HUES6 (cell line): ENCODE data around the gene MAML3.

Experiments used
- H3K27ac ChIP-seq: 2 replicates; pipeline ENCODE4 v1.7.0; 2013; ENCODE audit warnings: low read depth, mild to moderate bottlenecking, low read length, inconsistent platforms
- H3K27me3 ChIP-seq: 2 replicates; pipeline ENCODE4 v1.6.1; 2013; ENCODE audit warnings: low read length; ENCODE audit not compliant: control insufficient read depth, insufficient read depth
- H3K36me3 ChIP-seq: 2 replicates; pipeline ENCODE4 v1.6.1; 2013; ENCODE audit warnings: low read length; ENCODE audit not compliant: control insufficient read depth, insufficient read depth
- H3K4me1 ChIP-seq: 2 replicates; pipeline ENCODE4 v1.6.1; 2013; ENCODE audit warnings: low read length; ENCODE audit not compliant: control insufficient read depth, insufficient read depth
- H3K4me3 ChIP-seq: 2 replicates; pipeline ENCODE4 v1.5.1; 2013; ENCODE audit warnings: low read depth, low read length
- H3K9ac ChIP-seq: one replicate; pipeline ENCODE4 v1.6.1; 2013; ENCODE audit warnings: mild to moderate bottlenecking, low read length
- H3K9me3 ChIP-seq: 2 replicates; pipeline ENCODE4 v1.6.1; 2013; ENCODE audit warnings: low read depth, low read length; ENCODE audit not compliant: control insufficient read depth, insufficient read depth

MAML3 gene

DNA sequence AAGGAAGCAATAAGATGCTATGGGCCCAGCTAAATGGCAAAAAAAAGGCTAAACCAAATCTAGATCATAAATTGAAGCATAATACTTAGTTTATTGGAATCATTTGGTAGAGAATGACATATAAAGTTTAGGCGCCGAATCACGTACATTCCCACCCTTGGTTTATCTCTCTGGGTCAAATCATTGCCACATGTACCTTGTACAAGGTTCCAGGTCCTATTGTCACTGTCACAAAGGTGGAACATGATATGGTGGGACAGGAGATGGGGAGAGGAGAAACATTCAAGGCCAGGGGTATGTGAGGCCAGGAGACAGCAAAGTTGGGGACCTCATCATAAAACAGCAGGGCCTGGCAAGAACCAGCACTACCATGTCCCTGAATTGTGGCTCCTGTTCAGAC lies 13.4 kb downstream of the MAML3 start:
- no peaks in the 10 kb centered on the region for H3K27me3 ChIP-seq
- no peaks in the 10 kb centered on the region for H3K36me3 ChIP-seq
- H3K4me3 ChIP-seq, result no peak overlapping the region
- no peak overlapping the region for H3K9ac ChIP-seq
- peaks cover 35% of the 10 kb centered on the region for H3K4me1 ChIP-seq
- H3K27ac ChIP-seq, result no peak overlapping the region
- no peaks in the 10 kb centered on the region for H3K9me3 ChIP-seq

DNA sequence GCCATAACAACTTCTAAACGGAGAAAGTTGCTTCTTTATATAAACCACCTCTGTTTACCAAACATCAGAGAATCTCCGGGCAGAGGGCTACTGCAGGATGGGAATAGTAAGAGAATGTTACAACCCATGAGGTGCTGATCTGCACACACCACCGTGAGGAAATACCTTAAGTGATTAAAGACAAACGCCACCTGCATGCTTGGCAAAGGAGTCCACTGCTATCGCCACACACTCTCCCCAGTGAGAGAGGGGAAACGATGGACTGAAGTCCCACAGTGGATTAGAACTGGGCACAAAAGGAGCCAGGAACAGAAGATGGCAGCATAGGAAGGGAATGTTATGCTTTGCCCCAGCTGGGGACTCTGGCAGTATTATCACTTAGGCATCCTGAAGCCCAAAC lies 15.6 kb downstream of the MAML3 start:
- H3K36me3 ChIP-seq, result no peaks in the 10 kb centered on the region
- no peak overlapping the region for H3K9ac ChIP-seq
- H3K27me3 ChIP-seq, result no peaks in the 10 kb centered on the region
- H3K4me3 ChIP-seq, result no peak overlapping the region
- H3K27ac ChIP-seq, result peak overlapping the region; percentile 51; the same call in 1 of the 2 replicates
- peaks cover 41% of the 10 kb centered on the region for H3K4me1 ChIP-seq
- no peaks in the 10 kb centered on the region for H3K9me3 ChIP-seq

DNA sequence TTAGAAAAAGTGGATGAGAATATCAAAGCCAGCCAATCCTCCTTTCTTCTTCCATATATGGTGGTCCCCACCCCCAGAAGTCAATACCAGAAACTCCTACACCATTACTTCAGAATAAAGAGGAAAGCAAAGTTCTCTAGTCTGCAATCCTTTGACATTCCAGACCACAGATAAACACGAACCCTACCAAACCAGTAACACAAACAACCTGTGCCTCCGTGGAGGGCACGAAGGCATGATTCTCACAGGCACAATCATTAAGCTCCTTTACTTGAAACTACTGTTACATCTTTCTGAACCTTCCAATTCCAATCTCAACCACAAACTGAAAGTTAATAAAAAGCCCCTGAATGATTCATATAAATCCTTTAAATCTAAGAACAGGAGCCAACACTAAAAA lies 16.3 kb downstream of the MAML3 start:
- Histone ChIP-seq H3K9me3 (no peaks in the 10 kb centered on the region), H3K9ac (no peak overlapping the region), H3K27ac (peak overlapping the region; percentile 51; the same call in 1 of the 2 replicates), H3K4me1 (peaks cover 43% of the 10 kb centered on the region), H3K36me3 (no peaks in the 10 kb centered on the region), H3K4me3 (no peak overlapping the region), H3K27me3 (no peaks in the 10 kb centered on the region)

DNA sequence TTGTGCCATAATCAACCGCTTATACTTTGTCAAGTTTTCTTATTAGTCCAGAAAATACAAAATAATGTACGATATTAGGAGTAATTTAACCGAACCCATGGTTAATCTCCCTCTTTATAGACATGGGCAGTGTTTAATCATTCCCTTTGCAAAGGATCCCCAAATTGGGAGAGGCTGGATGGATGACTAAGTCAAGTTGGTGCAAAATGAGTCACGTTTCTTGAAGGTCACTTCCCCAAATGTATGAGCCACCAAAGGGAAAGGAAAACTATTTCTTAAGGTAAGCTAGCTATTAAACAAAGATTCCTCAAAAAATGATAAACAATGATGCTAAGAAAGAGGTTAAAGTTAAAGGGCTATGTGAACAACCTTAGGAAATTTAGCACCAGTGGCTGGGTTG lies 17.5 kb downstream of the MAML3 start:
- Histone ChIP-seq H3K4me1 (peaks cover 47% of the 10 kb centered on the region), H3K27me3 (no peaks in the 10 kb centered on the region), H3K27ac (no peak overlapping the region), H3K4me3 (no peak overlapping the region), H3K9ac (no peak overlapping the region), H3K36me3 (no peaks in the 10 kb centered on the region), H3K9me3 (no peaks in the 10 kb centered on the region)

DNA sequence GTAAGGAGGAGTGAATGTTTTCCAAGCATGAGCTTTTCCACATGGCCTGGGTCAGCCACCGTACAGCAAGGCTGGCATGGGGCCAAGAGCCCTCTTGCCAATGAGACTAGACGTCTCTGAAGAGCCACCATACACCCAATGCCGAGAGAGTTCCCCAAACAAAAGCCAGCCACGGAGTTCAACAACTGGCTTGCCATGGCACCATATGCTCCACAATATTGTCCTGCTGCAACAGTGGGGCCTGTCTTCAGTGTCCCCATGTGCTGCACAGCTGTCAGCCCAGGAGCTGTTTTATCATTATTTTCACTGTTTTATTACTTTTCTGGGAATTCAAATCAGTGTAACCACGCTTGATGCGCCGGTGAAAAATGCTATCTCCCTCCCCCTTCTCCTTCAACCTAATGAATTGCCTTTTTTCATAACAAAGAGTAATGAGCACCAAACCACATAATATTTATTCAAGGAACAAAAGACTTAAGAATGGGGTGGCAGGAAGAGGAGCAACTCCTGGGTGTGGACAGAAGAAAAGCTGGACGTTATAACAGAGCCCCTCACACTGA lies 18.4 kb downstream of the MAML3 start:
- no peaks in the 10 kb centered on the region for H3K36me3 ChIP-seq

DNA sequence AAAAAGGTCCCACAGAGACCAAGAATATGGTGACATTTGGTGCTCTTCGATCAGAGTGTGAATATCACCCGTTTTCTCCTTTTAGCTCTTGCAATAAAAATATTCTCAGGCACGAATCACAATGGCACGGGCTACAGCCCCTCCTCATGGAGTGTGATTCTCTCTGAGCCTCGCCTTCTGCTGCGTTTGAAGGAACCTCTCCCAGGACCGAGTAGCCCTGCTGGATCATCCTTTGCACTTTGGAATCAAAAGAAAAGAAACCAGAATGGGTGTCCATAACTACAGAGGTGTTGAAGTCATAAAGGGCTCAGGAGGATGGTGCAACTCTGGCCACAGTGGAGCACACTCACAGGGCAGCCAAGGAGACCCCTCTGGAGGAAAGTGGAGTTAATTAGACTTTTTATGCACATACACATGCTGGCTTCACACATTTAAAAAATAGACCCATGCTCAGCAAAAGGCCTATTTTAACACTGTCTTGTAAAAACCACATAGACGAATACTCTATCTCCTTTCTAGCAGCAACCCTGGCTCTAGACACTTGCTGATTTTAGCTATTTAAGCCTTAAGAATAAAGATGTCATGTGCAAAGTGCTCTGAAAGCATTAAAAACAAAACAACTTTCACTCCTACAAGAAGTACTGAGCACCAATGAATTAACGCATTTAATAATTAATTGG lies 19.1 kb downstream of the MAML3 start:
- Histone ChIP-seq H3K27ac (no peak overlapping the region), H3K4me1 (peaks cover 44% of the 10 kb centered on the region)

More for the DNA sequence above, 18.4 kb downstream of the MAML3 start:
- Histone ChIP-seq H3K4me3 (no peak overlapping the region), H3K27ac (no peak overlapping the region), H3K27me3 (no peaks in the 10 kb centered on the region), H3K9ac (no peak overlapping the region), H3K9me3 (no peaks in the 10 kb centered on the region), H3K4me1 (peaks cover 47% of the 10 kb centered on the region)

DNA sequence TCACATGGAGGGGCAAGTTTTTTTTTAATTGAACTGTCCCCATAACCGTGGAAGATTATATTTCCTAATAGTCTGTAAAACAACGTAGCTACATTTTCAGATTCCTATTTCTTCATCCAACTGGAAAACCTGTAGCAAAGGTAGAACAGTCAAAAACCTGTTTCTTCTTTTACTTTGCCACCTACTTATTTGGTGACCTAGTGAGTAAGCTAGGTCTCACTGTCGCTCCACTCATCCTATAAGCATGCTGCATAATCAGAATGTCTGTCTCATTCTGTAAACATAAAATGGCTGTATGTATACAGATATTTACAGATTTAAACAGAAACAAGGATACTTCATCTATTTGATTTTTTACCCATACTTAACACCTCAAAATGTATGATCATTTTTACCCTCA lies 20.4 kb downstream of the MAML3 start:
- no peak overlapping the region for H3K4me3 ChIP-seq
- H3K9ac ChIP-seq, result no peak overlapping the region
- no peak overlapping the region for H3K27ac ChIP-seq
- H3K4me1 ChIP-seq, result peaks cover 44% of the 10 kb centered on the region
- no peaks in the 10 kb centered on the region for H3K36me3 ChIP-seq
- H3K27me3 ChIP-seq, result no peaks in the 10 kb centered on the region
- no peaks in the 10 kb centered on the region for H3K9me3 ChIP-seq

More for the DNA sequence above, 19.1 kb downstream of the MAML3 start:
- no peaks in the 10 kb centered on the region for H3K36me3 ChIP-seq
- H3K9me3 ChIP-seq, result no peaks in the 10 kb centered on the region
- no peak overlapping the region for H3K9ac ChIP-seq
- H3K4me3 ChIP-seq, result no peak overlapping the region
- H3K27me3 ChIP-seq, result no peaks in the 10 kb centered on the region

DNA sequence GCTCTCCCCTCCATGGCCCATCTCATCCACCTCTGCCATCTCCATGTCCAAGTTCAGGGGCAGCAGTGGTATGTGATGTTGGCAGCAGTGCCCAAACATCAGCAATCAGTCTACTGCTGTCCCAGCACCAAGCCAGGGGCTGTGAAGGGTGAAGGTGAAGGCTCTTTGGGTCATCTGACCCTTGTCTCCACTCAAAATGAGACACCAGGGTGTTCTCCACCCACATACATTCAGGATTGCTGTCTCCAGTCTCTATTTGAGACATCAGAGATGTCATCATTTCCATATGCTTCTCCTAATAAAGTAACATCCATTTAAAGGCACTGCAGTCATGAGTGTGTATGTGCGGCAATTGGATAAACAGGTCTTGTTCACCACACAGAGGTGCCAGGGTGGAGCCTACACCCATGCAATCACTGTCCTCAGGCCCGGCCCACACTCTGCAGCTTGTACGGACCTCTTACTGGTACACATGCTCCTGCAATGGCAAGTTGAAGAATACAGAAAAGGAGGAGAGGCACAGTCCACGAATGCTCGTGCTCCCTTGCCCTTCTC lies 22.2 kb downstream of the MAML3 start:
- H3K4me3 ChIP-seq, result no peak overlapping the region
- H3K36me3 ChIP-seq, result no peaks in the 10 kb centered on the region
- no peak overlapping the region for H3K27ac ChIP-seq
- peaks cover 31% of the 10 kb centered on the region for H3K4me1 ChIP-seq
- H3K27me3 ChIP-seq, result no peaks in the 10 kb centered on the region
- no peak overlapping the region for H3K9ac ChIP-seq
- no peaks in the 10 kb centered on the region for H3K9me3 ChIP-seq

DNA sequence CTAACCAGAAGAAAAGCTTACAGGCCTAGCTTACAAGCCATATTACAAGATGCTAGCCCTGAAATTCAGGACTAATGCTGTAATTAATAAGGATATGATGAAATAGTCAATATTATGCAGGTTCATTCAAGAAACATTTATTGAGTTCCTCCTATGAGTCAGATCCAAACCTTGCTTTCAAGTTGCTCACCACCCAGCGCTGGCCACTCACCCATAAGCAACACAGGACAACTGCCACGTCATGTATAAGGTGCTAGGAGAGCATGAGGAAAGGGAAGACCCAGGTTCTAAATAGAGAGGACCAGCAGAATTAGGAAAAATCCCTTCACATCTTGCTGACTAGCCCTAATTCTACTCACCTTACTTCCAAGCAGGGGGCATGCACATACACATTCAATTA lies 23.3 kb downstream of the MAML3 start:
- H3K36me3 ChIP-seq, result no peaks in the 10 kb centered on the region
- H3K9ac ChIP-seq, result no peak overlapping the region
- no peaks in the 10 kb centered on the region for H3K27me3 ChIP-seq
- no peak overlapping the region for H3K27ac ChIP-seq
- H3K4me1 ChIP-seq, result peaks cover 27% of the 10 kb centered on the region
- H3K9me3 ChIP-seq, result no peaks in the 10 kb centered on the region
- no peak overlapping the region for H3K4me3 ChIP-seq

DNA sequence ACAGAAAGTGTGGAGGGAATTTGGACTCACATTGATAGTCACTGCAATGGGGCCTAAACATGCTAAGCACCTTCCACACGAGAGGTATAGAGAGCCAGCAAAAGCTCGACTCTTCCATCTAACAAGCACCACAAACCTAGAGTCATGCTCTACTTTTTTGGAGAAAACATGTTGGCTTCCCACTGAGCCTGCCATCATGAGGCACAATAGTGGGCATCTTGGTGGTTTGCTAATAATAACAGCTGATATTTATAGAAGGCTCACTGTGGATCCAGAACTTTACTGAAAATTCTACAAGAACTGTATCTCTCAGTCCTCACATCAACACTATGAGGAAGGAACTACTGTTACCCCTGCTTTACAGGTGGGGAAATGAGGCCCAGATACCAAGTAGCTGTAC lies 26.6 kb downstream of the MAML3 start:
- Histone ChIP-seq H3K27me3 (no peaks in the 10 kb centered on the region), H3K9me3 (no peaks in the 10 kb centered on the region), H3K36me3 (no peaks in the 10 kb centered on the region), H3K4me1 (peaks cover 17% of the 10 kb centered on the region), H3K4me3 (no peak overlapping the region), H3K9ac (no peak overlapping the region), H3K27ac (no peak overlapping the region)

DNA sequence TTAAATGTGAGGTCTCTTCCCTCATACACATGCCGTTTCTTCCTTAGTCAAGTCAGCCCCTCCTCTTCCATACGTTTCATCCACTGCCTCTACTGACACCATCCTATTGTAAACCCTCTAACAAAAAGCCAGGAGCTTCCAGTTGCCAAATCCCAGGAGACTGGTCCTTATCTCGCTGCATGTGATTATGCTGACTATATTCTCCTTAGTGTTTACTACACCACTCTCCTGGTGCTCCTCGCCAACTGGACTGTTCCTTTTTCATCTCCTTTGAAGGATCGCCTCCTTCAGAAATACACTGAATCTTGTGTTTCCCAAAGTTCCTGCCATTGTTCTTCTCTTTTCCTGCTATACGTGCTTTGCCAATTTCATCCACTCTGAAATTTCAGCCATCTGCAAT lies 27.7 kb downstream of the MAML3 start:
- H3K4me3 ChIP-seq, result no peak overlapping the region

More for the DNA sequence above, 27.7 kb downstream of the MAML3 start:
- Histone ChIP-seq H3K36me3 (no peaks in the 10 kb centered on the region), H3K9me3 (no peaks in the 10 kb centered on the region), H3K27ac (no peak overlapping the region), H3K9ac (no peak overlapping the region), H3K4me1 (peaks cover 16% of the 10 kb centered on the region), H3K27me3 (no peaks in the 10 kb centered on the region)
